ENCODE data around the gene TLE5. TPM values are rescaled to one million over a fixed set of nuclear protein-coding genes. Genes with fewer than 3 reads are reported as not detected.

The TLE5 gene
- total RNA-seq, 1 donor from 2014 or later = 598 TPM

DNA sequence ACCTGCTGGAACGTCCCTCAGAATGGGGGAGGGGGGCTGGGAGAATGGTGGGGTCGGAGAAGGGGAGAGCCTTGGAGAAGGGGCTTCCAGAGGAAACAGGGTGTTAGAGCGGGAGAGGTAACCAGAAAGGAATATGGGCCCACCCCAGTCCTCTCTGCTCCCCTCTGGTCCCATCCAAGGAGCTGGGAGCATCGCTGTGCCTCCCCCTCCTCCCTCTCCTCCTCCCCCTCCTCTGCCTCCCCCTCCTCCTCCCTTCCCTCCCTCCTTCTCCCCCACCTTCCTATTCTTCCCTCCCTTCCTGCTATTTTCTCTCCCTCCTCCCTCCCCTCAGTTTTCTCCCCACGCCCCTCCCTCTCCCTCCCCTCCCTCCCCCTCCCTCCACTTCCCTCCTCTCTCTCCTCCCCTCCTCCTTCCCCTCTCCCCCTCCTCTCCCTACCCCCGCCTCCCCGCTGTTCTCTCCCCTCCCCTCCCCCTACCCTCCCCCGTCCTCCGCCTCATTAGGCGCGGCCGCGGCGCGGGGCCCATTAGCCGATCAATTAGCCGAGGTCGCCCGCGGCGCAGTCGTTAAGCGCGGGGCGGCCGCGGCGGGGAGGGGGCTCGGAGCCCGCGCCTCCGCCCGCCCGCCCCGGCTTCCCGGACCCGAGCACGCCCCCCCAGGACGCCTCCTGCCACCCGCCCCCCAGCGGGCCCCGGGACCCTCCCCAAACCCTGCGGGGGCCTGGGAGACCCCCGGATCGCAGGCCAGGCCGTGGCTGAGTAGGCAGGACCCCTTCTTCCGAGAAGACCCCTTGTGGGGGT lies 15.4 kb downstream of the TLE5 start:
- intact Hi-C loops (cut with micrococcal nuclease) = no loop called here

DNA sequence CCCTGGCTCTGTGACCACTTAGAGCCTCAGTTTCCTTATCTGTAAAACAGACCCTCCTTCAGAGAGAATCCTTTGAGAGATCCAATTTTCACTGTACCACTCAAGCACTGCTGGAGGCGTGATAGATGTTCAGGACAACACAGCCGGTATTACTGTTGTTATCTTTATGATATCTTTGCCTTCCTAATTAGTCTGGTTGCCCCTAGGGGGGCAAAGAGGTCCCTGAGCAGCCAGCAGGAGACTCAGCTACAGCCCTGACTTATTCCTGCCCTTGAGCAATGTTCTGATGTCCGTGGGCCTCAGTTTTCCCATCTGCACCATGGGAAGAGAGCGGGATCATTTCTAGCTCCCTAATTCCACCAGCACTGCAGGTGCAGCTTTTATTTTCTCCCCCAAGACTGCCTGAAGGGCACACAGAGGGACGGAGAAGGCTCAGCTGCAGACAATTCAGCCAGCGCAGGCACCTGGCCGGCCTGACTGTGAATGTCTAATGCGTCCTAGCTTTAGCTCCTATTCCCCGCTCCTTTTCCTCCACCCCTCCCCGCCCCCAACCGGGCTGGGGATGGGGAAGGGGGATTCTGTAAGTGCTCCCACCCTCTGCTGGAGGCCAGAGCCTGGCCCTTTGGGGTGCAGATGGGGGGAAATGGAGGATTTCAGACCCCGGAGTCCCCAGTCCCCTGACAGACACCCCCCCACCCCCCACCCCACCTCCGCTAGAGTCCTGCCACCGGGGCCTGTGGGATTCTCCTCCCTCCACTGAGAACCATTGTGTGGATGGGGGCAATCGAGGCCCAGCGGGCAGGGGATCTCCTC lies 16.2 kb downstream of the TLE5 start:
- intact Hi-C loops (cut with micrococcal nuclease) = no loop called here

DNA sequence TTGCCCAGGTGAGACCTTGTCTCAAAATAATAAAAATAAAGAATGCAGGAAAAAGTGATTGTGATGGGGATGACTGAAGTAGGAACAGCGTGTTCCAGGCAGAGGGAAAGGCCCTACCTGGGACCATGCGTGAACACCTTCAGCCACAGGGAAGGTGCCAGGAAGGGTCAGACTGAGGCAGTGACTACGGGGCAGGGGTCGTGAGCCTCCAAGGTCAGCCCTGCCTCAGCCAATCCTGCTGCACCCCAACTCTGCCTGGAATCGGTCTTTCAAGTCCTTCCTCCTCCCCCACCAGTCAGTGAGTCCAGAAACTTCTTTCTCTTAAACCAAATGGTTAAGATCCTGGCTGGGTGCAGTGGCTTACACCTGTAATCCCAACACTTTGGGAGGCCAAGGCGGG lies 17.1 kb downstream of the TLE5 start:
- intact Hi-C loops (cut with micrococcal nuclease) = no loop called here

DNA sequence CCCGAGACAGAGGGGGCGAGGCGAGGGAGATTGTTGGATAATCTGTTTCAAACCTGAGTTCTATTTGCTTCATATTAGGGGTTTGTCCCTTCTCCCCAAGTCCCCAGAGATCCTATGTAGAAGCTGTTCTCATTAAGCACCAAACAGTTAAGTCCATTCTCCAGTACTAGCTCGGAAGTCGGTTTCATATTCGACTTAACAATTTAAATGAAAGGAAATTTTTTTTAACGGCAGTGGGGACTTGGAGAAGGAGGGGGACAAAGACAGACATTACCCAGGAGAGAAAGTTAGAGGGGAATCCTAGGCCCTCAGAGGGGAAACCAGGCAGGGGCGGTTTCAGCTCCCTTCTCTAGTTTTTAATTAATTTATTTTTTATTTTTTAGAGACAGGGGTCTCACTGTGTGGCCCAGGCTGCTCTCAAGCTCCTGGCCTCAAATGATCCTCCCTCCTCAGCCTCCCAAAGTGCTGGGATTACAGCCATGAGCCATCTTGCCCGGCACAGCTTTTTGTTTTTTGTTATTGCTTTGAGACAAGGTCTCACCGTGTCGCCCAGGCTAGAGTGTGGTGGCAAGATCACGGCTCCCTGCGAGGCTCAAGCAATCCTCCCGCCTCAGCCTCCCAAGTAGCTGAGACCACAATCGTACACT lies 19.6 kb downstream of the TLE5 start:
- intact Hi-C loops (cut with micrococcal nuclease) = no loop called here

DNA sequence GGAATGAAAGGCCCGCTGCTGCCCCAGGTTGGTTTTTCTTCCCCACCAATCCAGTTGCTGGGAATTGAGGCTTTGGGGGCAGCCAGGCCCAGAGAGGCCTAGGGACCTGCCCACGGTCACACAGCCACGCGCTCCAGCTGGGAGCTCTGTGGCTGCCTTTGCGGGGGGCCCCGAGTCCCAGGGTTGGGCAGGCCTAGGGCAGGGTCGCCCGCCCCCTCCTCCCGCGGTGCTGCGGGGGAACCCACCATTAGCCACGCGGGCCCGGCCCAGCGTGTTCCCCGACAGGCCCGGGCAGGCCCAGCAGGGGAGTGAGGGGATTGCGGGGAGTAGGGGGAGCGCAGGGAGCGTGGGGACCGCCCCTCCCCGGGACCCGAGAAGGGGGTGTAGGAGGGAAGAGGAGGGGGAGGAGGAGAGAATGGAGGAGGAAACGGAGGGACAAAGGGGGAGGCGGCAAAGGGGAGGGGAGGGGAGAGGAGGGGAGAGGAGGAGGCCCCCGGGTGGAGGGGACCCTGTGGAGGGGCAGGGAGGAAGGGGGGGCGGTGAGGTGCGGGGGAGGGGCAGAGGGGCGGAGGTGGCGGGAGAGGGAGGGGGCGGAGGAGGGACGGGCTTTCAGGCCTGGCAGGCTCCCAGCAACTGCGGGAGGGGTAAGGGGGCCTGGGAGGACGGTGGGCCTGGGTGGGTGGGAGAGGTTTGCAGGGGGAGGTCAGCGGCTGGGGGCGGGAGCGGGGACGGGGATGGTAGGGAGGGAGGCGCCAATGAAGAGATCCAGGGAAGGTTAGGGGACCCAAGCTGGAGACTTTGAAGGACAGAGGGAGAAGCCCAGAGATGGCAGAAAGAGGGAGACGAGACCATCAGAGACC lies 20.3 kb downstream of the TLE5 start:
- intact Hi-C loops (cut with micrococcal nuclease) = no loop called here

DNA sequence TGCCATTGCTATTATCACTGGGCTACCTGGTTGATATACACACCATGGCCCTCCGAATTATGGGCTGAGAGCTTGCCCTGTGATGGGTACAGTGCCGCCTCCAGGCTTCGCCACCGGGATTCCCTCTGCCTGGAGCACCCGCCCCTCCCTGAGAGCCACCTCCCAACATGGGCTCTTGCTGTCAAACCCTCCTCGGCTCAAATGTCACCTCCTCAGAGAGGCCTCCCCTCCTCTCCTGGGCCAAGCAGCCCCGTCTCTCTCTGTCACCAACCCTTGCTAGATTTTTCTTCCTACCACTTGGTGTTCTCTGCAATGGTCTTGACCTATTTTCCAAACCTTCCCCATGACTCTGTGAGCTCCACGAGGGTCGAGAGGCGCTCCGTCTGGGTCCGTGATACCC lies 21.0 kb downstream of the TLE5 start:
- intact Hi-C loops (cut with micrococcal nuclease) = no loop called here

DNA sequence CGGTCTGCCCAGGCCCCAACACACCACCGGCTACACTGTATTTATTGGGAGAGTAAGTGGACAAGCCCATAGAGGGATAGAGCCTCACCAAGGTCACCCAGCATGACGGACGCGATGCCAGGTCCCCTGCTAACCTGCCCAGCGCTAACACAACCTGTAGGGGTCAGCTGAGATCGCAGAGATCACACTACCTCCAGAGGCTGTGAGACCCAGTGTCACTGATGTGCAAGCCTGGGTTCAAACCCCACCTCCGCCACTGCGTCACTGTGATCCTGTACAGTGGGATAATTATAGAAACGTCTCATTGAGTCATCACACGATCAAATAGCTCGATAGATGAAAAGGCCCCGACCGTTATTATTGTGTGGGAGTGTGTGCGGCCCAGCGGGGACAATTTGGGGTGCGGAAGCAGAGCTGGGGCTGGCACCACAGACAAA lies 22.6 kb downstream of the TLE5 start:
- intact Hi-C loops (cut with micrococcal nuclease) = loop anchor here (5.0 kb wide), 1 partner anchor 1208 kb away; the partner anchor contains the start of gene YJU2

DNA sequence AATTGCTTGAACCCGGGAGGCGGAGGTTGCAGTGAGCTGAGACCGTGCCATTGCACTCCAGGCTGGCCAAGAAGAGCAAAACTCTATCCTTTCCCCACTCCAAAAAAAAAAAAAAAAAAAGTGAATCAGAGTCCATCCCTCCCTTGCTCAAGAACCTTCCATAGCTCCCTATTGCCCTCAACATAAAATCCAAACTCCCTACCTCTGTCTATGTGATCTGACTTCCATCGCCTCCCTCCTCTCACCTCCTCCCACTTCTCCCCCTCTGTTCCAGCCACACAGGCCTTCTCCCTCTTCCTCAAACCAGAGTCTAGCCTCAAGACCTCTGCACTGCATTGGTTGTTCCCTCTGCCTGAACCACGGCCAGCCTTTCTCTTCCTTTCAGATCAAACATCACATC lies 23.2 kb downstream of the TLE5 start:
- intact Hi-C loops (cut with micrococcal nuclease) = loop anchor here (5.0 kb wide), 1 partner anchor 1208 kb away; the partner anchor contains the start of gene YJU2

DNA sequence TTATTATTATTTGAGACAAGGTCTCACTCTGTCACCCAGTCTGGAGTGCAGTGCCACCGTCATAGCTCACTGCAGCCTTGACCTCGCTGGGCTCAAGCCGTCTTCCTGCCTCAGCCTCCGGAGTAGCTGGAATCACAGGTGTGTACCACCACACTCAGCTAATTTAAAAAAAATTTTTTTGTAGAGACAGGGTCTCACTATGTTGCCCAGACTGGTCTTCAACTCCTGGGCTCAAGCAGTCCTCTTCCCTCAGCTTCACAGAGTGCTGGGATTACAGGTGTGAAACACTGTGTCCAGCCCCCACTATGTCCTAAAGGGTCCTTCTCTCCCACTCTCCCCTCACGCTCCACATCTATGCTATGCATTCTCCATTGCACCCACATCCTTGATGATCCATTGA lies 24.1 kb downstream of the TLE5 start:
- intact Hi-C loops (cut with micrococcal nuclease) = loop anchor here (5.0 kb wide), 1 partner anchor 1209 kb away; the partner anchor contains the start of gene YJU2

DNA sequence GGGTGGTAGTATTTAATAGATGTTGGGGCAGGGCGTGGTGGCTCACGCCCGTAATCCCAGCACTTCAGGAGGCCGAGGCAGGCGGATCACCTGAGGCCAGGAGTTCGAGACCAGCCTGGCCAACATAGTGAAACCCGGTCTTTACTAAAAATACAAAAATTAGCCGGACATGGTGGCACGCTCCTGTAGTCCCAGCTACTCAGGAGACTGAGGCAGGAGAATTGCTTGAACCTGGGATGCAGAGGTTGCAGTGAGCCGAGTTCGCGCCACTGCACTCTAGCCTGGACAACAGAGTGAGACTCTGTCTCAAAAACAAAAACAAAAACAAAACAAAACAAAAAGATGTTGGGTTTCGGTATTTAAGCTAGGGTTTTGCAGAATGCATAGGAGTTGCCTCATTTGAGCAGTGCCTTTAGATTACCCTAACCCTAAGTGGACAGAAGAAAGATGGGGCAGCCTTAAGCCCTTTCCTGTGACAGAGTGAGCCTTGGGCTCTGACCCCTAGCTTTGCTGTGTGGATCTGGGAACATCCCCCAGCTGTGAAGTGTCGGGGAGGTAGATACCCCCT lies 25.2 kb downstream of the TLE5 start:
- intact Hi-C loops (cut with micrococcal nuclease) = loop anchor here (1.0 to 5.0 kb wide), 3 partner anchors 24 to 1210 kb away; partner anchors contain the start of gene YJU2

DNA sequence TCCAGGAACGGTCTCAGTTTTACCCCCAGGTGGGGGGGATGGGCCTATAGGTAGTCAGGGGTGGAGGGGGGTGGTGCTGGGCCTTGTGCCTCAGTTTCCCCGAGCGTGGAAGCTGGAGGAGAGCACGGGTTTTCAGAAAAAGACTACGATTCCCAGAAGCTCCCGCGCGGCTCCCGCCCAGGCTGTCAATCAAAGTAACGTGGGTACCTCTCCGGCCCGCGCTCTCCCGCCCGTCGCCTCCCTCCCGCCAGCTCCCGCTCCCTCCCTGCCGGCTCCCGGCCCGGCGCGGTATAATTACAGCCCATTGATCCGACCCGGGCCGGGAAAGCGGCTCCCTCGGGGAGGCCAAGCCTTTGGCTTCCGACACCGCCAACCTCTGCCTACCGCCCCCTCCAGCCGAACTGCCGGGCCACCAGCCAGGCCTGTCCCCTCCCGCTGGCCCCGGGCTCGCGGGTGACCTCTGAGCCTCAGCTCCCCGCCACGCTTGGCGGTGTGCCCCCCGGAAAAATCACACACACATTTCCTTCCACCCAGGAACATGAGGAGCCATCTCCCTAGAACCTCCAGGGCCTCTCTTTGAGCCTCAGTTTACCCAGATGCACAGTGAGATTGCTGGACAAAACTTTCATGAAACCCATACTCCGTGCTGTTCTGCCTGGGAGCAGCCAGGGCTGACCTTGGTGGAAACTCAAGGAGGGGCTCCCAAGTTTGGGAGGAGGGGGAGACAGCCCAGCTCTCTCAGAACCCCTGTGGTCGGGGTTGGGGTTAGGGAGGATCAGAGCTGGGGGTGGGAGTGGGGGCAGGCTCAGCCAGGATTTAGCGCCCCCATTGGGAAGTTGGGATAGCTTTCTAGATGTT lies 25.9 kb downstream of the TLE5 start:
- intact Hi-C loops (cut with micrococcal nuclease) = loop anchor here (1.0 to 5.0 kb wide), 3 partner anchors 25 to 1211 kb away; partner anchors contain the start of gene YJU2

DNA sequence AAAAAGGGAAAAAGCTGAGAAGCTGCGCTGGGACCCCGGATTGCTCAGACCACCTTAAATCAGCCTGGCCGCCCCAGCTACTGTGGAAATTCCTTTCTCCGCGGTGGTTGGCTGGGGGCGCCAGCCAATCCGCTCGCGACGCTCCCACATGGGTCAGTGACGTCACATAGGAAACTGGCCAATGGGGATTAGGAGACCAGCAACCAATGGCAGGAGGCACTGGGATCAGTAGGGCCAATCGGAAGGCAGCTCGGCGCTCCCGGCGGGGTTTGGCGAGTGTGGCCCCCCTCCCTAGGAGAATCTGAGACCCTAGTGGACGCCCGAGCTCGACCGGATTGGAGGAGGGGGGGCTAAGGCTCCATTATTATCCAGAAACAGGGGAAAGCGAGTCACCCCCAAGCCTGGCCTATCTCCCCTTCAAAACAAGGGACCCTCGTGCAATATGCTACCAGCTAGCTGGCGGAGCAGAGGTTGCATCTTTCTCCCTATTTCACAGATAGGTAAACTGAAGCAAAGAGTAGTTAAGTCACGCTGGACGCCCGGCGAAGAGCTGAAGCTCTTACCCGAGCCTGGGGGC lies 26.7 kb downstream of the TLE5 start:
- intact Hi-C loops (cut with micrococcal nuclease) = loop anchor here (1.0 to 5.0 kb wide), 11 partner anchors 26 to 1212 kb away; partner anchors contain the start of genes HMG20B, NCLN, TLE6 and YJU2

DNA sequence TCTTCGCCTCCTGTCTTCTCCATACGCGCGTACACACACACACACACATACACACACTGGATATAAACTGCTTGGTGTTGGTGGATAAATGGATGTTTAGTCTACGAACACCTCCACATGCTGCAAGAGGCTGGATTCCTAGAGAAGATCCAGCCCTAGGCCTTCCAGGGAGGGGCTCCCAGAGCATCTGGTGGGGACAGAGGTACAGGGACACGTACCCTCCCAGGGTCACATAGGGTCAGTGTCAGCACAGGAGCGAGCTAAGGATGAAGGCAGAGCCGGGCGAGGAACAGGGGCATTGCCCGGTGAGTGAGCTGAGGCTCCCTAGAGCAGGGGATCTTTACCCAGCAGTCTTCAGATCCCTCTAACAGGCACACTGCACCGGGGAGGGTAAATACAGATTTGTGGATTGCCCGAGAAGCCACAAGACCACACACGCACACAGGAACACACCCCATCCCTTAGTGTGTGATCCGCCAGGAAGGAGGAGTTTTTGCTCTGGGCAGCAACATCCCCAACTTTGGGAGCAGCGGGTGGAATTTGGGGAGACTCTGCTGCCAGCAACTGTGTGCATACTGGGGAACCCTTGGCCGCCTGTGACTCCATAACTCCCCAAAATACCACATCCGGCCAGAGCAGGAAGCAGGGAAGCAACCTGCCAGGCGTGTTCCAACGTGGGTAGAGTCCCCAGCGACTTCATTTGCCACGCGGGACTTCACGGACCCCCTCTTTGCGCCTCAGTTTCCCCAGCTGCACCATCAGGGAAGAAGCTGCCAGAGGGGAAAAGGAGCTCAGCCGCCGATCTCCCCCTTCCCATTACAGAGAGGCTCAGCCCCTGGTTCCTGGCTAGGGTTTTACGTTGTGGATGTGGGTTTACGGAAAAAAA lies 27.4 kb downstream of the TLE5 start:
- intact Hi-C loops (cut with micrococcal nuclease) = loop anchor here (1.0 to 5.0 kb wide), 9 partner anchors 58 to 1212 kb away; partner anchors contain the start of genes HMG20B, NCLN, TLE6 and YJU2

DNA sequence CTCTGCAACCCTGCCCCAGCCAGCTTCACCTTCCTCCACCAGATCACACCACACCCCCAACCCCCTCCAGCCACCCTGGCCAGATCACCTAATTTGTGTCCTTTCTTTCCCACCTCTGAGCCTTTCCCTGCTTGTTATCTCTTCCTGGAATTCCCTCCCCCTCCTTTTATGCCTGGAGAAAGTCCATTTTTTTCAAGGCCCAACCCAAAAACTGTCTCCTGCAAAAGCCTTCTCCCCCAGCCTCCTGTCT lies 28.0 kb downstream of the TLE5 start:
- intact Hi-C loops (cut with micrococcal nuclease) = loop anchor here (2.0 kb wide), 1 partner anchor 400 kb away; no protein-coding TSS in a partner anchor

DNA sequence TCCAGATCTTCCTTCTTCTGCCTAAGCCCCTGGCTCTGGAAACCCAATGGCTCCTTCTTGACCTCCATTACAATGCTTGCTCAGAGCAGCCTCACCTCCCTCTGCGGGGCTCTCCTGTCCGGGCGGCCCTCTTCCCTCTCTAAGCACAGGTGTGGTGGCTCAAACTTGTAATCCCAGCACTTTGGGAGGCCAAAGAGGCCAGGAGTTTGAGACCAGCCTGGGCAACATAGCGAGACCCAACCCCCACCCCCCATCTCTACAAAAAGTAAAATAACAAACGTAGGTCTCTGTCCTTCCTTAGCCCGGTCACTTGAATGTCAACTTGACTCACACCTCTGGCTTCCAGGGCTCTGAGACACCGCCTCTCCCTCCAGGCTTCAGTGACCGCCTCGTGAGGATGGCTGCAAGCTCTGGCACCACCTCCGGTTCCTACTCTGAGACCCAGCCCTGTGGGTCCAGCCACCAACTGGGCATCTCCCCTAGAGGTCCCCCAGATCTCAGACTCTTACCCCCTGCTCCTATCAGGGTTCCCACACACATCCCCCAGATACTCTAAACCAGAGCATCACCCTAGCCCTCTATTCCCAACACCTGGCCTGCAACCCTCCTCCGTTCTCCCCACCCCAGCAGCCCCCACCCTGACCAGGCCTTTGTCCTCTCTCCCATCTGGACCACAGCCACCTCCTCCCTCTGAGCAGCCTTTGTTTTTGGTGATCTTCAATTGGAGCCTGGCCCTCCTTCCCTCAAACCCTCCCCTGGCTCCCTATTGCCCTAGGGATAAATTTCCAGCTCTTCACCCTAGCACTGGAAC lies 28.5 kb downstream of the TLE5 start:
- intact Hi-C loops (cut with micrococcal nuclease) = loop anchor here (2.0 kb wide), 1 partner anchor 401 kb away; no protein-coding TSS in a partner anchor

DNA sequence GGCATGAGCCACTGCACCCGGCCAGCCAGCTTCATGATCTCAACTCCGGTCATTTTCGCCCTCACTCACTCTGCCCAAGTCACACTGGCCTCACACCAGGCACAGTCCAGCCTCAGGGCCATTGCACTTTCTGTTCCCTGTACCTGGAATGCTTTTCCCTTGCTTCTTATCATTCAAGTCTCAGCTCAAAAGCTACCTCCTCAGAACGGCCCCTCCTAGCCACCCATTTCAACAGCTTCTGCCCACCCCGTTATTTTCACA lies 30.8 kb downstream of the TLE5 start:
- intact Hi-C loops (cut with micrococcal nuclease) = no loop called here
